ENCODE results near the gene ACOT7. TPM values are rescaled to one million over a fixed set of nuclear protein-coding genes. Genes with fewer than 3 reads are reported as not detected.

The ACOT7 gene
- total RNA-seq, 1 donor from 2014 or later = 35.1 TPM

- H3K9me3 Mint-ChIP-seq (ENCODE audit: unreplicated experiment) = no peaks in the 10 kb centered on the region
- H3K4me3 Mint-ChIP-seq (ENCODE audit: unreplicated experiment) = no peak overlapping the region
- peaks cover 2% of the 10 kb centered on the region for H3K27me3 Mint-ChIP-seq (ENCODE audit: unreplicated experiment)
- H3K4me1 Mint-ChIP-seq (ENCODE audit: unreplicated experiment) = peaks cover 3% of the 10 kb centered on the region
- TF ChIP-seq, protein P1, sequence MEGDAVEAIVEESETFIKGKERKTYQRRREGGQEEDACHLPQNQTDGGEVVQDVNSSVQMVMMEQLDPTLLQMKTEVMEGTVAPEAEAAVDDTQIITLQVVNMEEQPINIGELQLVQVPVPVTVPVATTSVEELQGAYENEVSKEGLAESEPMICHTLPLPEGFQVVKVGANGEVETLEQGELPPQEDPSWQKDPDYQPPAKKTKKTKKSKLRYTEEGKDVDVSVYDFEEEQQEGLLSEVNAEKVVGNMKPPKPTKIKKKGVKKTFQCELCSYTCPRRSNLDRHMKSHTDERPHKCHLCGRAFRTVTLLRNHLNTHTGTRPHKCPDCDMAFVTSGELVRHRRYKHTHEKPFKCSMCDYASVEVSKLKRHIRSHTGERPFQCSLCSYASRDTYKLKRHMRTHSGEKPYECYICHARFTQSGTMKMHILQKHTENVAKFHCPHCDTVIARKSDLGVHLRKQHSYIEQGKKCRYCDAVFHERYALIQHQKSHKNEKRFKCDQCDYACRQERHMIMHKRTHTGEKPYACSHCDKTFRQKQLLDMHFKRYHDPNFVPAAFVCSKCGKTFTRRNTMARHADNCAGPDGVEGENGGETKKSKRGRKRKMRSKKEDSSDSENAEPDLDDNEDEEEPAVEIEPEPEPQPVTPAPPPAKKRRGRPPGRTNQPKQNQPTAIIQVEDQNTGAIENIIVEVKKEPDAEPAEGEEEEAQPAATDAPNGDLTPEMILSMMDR (IDR thresholded peaks at IDR 0.05; ENCODE audit: unreplicated experiment) = no peak
- H3K36me3 Mint-ChIP-seq (ENCODE audit: low read depth, unreplicated experiment) = no peaks in the 10 kb centered on the region
- no peak overlapping the region for H3K27ac Mint-ChIP-seq (ENCODE audit: unreplicated experiment)
- no peak for DNase-seq (ENCODE audit: low spot score)
Observed at GRCh38 chr1:6332821-6333220, 60.7 kb downstream of the ACOT7 start.

- TF ChIP-seq, protein P1 (IDR thresholded peaks at IDR 0.05; ENCODE audit: unreplicated experiment) = no peak
- H3K4me1 Mint-ChIP-seq (ENCODE audit: unreplicated experiment) = no peaks in the 10 kb centered on the region
- H3K4me3 Mint-ChIP-seq (ENCODE audit: unreplicated experiment) = no peak overlapping the region
- DNase-seq (ENCODE audit: low spot score) = no peak
- no peaks in the 10 kb centered on the region for H3K36me3 Mint-ChIP-seq (ENCODE audit: low read depth, unreplicated experiment)
- no peaks in the 10 kb centered on the region for H3K9me3 Mint-ChIP-seq (ENCODE audit: unreplicated experiment)
- no peak overlapping the region for H3K27ac Mint-ChIP-seq (ENCODE audit: unreplicated experiment)
- peaks cover 2% of the 10 kb centered on the region for H3K27me3 Mint-ChIP-seq (ENCODE audit: unreplicated experiment)
Observed at GRCh38 chr1:6331543-6332273, 61.9 kb downstream of the ACOT7 start.

GRCh38 chr1:6330410-6330911 is 63.1 kb downstream of the ACOT7 start:
- Mint-ChIP-seq H3K4me3 (ENCODE audit: unreplicated experiment) (no peak overlapping the region), H3K27ac (ENCODE audit: unreplicated experiment) (no peak overlapping the region), H3K9me3 (ENCODE audit: unreplicated experiment) (no peaks in the 10 kb centered on the region), H3K36me3 (ENCODE audit: low read depth, unreplicated experiment) (peaks cover 5% of the 10 kb centered on the region), H3K4me1 (ENCODE audit: unreplicated experiment) (no peaks in the 10 kb centered on the region), H3K27me3 (ENCODE audit: unreplicated experiment) (peaks cover 2% of the 10 kb centered on the region)
- DNase-seq (ENCODE audit: low spot score) = no peak
- TF ChIP-seq, protein P1 (IDR thresholded peaks at IDR 0.05; ENCODE audit: unreplicated experiment) = no peak

DNA sequence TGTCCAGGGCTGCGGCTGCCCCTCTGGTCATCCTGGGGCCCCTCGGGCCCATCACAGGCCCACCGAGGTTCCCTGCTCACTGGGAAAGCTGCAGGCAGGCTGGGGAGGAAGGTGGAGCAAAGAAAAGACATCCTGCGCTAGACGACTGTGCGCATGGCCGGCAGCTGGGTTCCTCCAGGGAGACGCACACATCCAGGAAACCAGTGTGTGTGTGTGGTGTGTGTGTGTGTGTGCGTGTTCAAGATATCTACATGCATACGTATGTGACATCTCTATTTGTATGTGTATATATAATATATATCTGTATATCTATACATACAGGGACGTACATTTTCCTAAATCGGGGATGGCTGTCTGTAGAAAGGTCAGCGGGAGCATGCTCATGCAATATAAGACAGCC is 63.7 kb downstream of the ACOT7 start:
- no peaks in the 10 kb centered on the region for H3K9me3 Mint-ChIP-seq (ENCODE audit: unreplicated experiment)
- H3K4me3 Mint-ChIP-seq (ENCODE audit: unreplicated experiment) = no peak overlapping the region
- TF ChIP-seq, protein P1 (IDR thresholded peaks at IDR 0.05; ENCODE audit: unreplicated experiment) = no peak
- no peak for DNase-seq (ENCODE audit: low spot score)
- H3K36me3 Mint-ChIP-seq (ENCODE audit: low read depth, unreplicated experiment) = peaks cover 7% of the 10 kb centered on the region
- no peak overlapping the region for H3K27ac Mint-ChIP-seq (ENCODE audit: unreplicated experiment)
- peaks cover 2% of the 10 kb centered on the region for H3K27me3 Mint-ChIP-seq (ENCODE audit: unreplicated experiment)
- no peaks in the 10 kb centered on the region for H3K4me1 Mint-ChIP-seq (ENCODE audit: unreplicated experiment)

- Mint-ChIP-seq H3K4me1 (ENCODE audit: unreplicated experiment) (no peaks in the 10 kb centered on the region), H3K27me3 (ENCODE audit: unreplicated experiment) (peaks cover 2% of the 10 kb centered on the region), H3K27ac (ENCODE audit: unreplicated experiment) (no peak overlapping the region), H3K4me3 (ENCODE audit: unreplicated experiment) (no peak overlapping the region), H3K36me3 (ENCODE audit: low read depth, unreplicated experiment) (peaks cover 7% of the 10 kb centered on the region), H3K9me3 (ENCODE audit: unreplicated experiment) (no peaks in the 10 kb centered on the region)
- no peak for DNase-seq (ENCODE audit: low spot score)
- TF ChIP-seq, protein P1 (IDR thresholded peaks at IDR 0.05; ENCODE audit: unreplicated experiment) = no peak
Observed at GRCh38 chr1:6329396-6329795, 64.2 kb downstream of the ACOT7 start.

Data from endothelial cell (in vitro differentiated cells).